Thyroid gland (tissue), 4 donors: ENCODE data around the gene CCNE1. TPM values are rescaled to one million over a fixed set of nuclear protein-coding genes. Genes with fewer than 3 reads are reported as not detected.

Experiments
- DNase-seq, 2 donors: peaks; one replicate each; pipeline ENCODE4 v3.0.0-alpha.2; 2019
- H3K27ac ChIP-seq, 3 donors: fragments of 200-600 bp; sonication (generic); 1 replicate in 2 of 3; 2 replicates in 1 of 3; pipeline ENCODE4 v1.5.1; 2016 to 2019; ENCODE audit warnings: mild to moderate bottlenecking in 1 of 3, moderate library complexity in 1 of 3
- H3K27me3 ChIP-seq: fragments of 200-600 bp; sonication (generic); one replicate; pipeline ENCODE4 v1.5.1; 2019
- H3K36me3 ChIP-seq, 2 donors: fragments of 200-600 bp; sonication (generic); one replicate each; pipeline ENCODE4 v1.5.1; 2016 to 2019
- H3K4me1 ChIP-seq, 2 donors: fragments of 200-600 bp; sonication (generic); one replicate each; pipeline ENCODE4 v1.5.1; 2017 to 2019
- H3K4me3 ChIP-seq, 3 donors: fragments of 200-600 bp; sonication (generic); replicated peaks in 1 of 3; 1 replicate in 2 of 3; 2 replicates in 1 of 3; pipeline ENCODE4 v1.5.1; 2016; ENCODE audit warnings: mild to moderate bottlenecking in 1 of 3
- H3K9me3 ChIP-seq: fragments of 200-600 bp; sonication (generic); one replicate; pipeline ENCODE4 v1.5.1; 2017
- CTCF ChIP-seq, 6 experiments: fragments of 200-600 bp in 3 of 6; fragments of 450-650 bp in 3 of 6; sonication (generic) in 3 of 6; IDR thresholded peaks; one replicate each; pipeline ENCODE4 v1.5.1; 2016 to 2019; ENCODE audit warnings: antibody characterized with exemption in 6 of 6, mild to moderate bottlenecking in 2 of 6, inconsistent platforms in 1 of 6, moderate library complexity in 1 of 6
- POLR2A ChIP-seq, 2 donors: fragments of 450-650 bp; IDR thresholded peaks; one replicate each; pipeline ENCODE4 v1.6.1; 2017; ENCODE audit warnings: antibody characterized with exemption in 2 of 2, mild to moderate bottlenecking in 2 of 2, moderate library complexity in 1 of 2
- WGBS, 2 donors: methylation state at CpG; one replicate each; pipeline ENCODE4 v1.1.5; 2017; 5-methylcytosine and 5-hydroxymethylcytosine counted together
- intact Hi-C: fragments of 100-400 bp; cut with DNase I; formaldehyde crosslinking; loops from one replicate; pipeline ENCODE4 v1.15.1; 2023
- total RNA-seq, 4 donors: library from RNA; depleted of rRNA; stranded (reverse); fragments of >200 nt; gene quantifications; one replicate each; pipeline ENCODE4 v1.2.3, GENCODE V29; 2016

The CCNE1 gene
- total RNA-seq, 4 donors from 2014 or later: 1.2 to 5.3 (median 3.0) TPM

- H3K27me3 ChIP-seq: no peaks in the 10 kb centered on the region
Observed at GRCh38 chr19:29781386-29782259, 30.2 kb upstream of the CCNE1 start.

GRCh38 chr19:29782260-29782580 lies 29.6 kb upstream of the CCNE1 start:
- Histone ChIP-seq H3K9me3 (no peaks in the 10 kb centered on the region), H3K27ac (no peak overlapping the region), H3K27me3 (no peaks in the 10 kb centered on the region), H3K4me3 (no peak overlapping the region), H3K4me1 (no peaks in the 10 kb centered on the region), H3K36me3 (no peaks in the 10 kb centered on the region)
- no peak for DNase-seq
- intact Hi-C loops: no loop called here
- TF ChIP-seq POLR2A (IDR thresholded peaks at IDR 0.05) (no peak), CTCF (IDR thresholded peaks at IDR 0.05) (no peak)
- WGBS, 2 donors: 88 to 94% methylated on average over 13 of the region's 13 CpGs

More at GRCh38 chr19:29781386-29782259, 30.2 kb upstream of the CCNE1 start:
- intact Hi-C loops: no loop called here
- no peak for DNase-seq
- Histone ChIP-seq H3K36me3 (no peaks in the 10 kb centered on the region), H3K4me1 (no peaks in the 10 kb centered on the region), H3K27ac (no peak overlapping the region), H3K4me3 (no peak overlapping the region), H3K9me3 (no peaks in the 10 kb centered on the region)
- WGBS, 2 donors: 81 to 87% methylated on average over 24 to 29 of the region's 33 CpGs
- TF ChIP-seq POLR2A (IDR thresholded peaks at IDR 0.05) (no peak), CTCF (IDR thresholded peaks at IDR 0.05) (no peak)

- Histone ChIP-seq H3K27ac (no peak overlapping the region), H3K27me3 (no peaks in the 10 kb centered on the region), H3K4me3 (no peak overlapping the region), H3K4me1 (no peaks in the 10 kb centered on the region), H3K9me3 (no peaks in the 10 kb centered on the region), H3K36me3 (no peaks in the 10 kb centered on the region)
- WGBS, 2 donors: 88 to 93% methylated on average over 12 of the region's 12 CpGs
- TF ChIP-seq POLR2A (IDR thresholded peaks at IDR 0.05): no peak
- intact Hi-C loops: no loop called here
- DNase-seq: no peak
Observed at GRCh38 chr19:29783627-29784190, 28.1 kb upstream of the CCNE1 start.

- Histone ChIP-seq H3K4me3 (no peak overlapping the region), H3K9me3 (no peaks in the 10 kb centered on the region), H3K36me3 (no peaks in the 10 kb centered on the region), H3K4me1 (no peaks in the 10 kb centered on the region), H3K27me3 (no peaks in the 10 kb centered on the region), H3K27ac (no peak overlapping the region)
- WGBS, 2 donors: 65 to 90% methylated on average over 1 of the region's 1 CpG
- intact Hi-C loops: no loop called here
- DNase-seq: no peak
- no peak for TF ChIP-seq POLR2A (IDR thresholded peaks at IDR 0.05)
Observed at GRCh38 chr19:29784598-29785223, 27.1 kb upstream of the CCNE1 start.

GRCh38 chr19:29785360-29785759 lies 26.4 kb upstream of the CCNE1 start:
- DNase-seq: no peak
- 78 to 85% methylated on average over 4 to 5 of the region's 5 CpGs for WGBS, 2 donors
- Histone ChIP-seq H3K4me1 (no peaks in the 10 kb centered on the region), H3K27ac (no peak overlapping the region), H3K9me3 (no peaks in the 10 kb centered on the region), H3K27me3 (no peaks in the 10 kb centered on the region), H3K36me3 (no peaks in the 10 kb centered on the region), H3K4me3 (no peak overlapping the region)
- TF ChIP-seq POLR2A (IDR thresholded peaks at IDR 0.05) (no peak), CTCF (IDR thresholded peaks at IDR 0.05) (no peak)
- intact Hi-C loops: no loop called here
